Psoas muscle (tissue), 8 donors: ENCODE measurements around the gene ID1. TPM values are rescaled to one million over a fixed set of nuclear protein-coding genes. Genes with fewer than 3 reads are reported as not detected.
"Not testable (repeated sequence)": the region's sequence is repeated elsewhere in the genome, so short reads cannot be mapped to it uniquely, and the experiment has no call there.

Experiments used
- ATAC-seq, 4 donors: fragments of 200-7000 bp; cut with Tn5 transposase; one replicate each; pipeline ENCODE4 v1.9.1; 2020; ENCODE audit warnings: moderate library complexity in 3 of 4, mild to moderate bottlenecking in 2 of 4
- DNase-seq, 2 donors: peaks; one replicate each; pipeline ENCODE4 v3.0.0-alpha.2; 2020
- H3K27ac ChIP-seq: fragments of 200-600 bp; one replicate; pipeline ENCODE4 v1.8.0; 2022
- H3K27me3 ChIP-seq, 3 donors: fragments of 200-600 bp in 1 of 3; one replicate each; pipeline versions ENCODE4 v1.6.1 to v1.8.0; 2013 to 2022; ENCODE audit warnings: low read length in 2 of 3, mild to moderate bottlenecking in 2 of 3, moderate library complexity in 1 of 3; ENCODE audit not compliant: insufficient read depth in 3 of 3
- H3K36me3 ChIP-seq, 2 donors: fragments of 200-600 bp in 1 of 2; one replicate each; pipeline versions ENCODE4 v1.6.1 to v1.8.0; 2013 to 2022; ENCODE audit warnings: low read depth in 1 of 2, mild to moderate bottlenecking in 1 of 2, moderate library complexity in 1 of 2; ENCODE audit not compliant: insufficient read depth in 1 of 2
- H3K4me1 ChIP-seq: fragments of 200-600 bp; one replicate; pipeline ENCODE4 v1.8.0; 2022
- H3K4me3 ChIP-seq: fragments of 200-600 bp; one replicate; pipeline ENCODE4 v1.8.0; 2022; ENCODE audit warnings: mild to moderate bottlenecking
- H3K9me3 ChIP-seq: fragments of 200-600 bp; one replicate; pipeline ENCODE4 v1.8.0; 2022
- CTCF ChIP-seq: fragments of 200-600 bp; IDR thresholded peaks from one replicate; pipeline ENCODE4 v1.8.0; 2022; ENCODE audit warnings: antibody characterized with exemption
- WGBS, 3 donors: extraction: QIAGEN DNeasy Blood & Tissue Kit; methylation state at CpG; one replicate each; pipeline versions ENCODE4 v1.1.6 to v1.1.7; 2013; 5-methylcytosine and 5-hydroxymethylcytosine counted together
- intact Hi-C, 2 donors: fragments of 100-400 bp; cut with DNase I; formaldehyde crosslinking; loops; one replicate each; pipeline versions ENCODE4 v1.11.0 to v1.14.2; 2022
- polyA plus RNA-seq, 3 donors: library from polyadenylated mRNA; stranded (reverse); fragments of 200-250 nt; gene quantifications; one replicate each; pipeline ENCODE4 v1.2.3, GENCODE V29; 2013
- total RNA-seq, 4 donors: library from RNA; stranded (reverse); fragmentation: NEBNext Ultra II Directional in 2 of 4; extraction: Animal tissue kit (Norgen Biotek cat#: 25700) in 2 of 4; gene quantifications; one replicate each; pipeline versions ENCODE4 v1.2.1 to v1.2.4, GENCODE V29; 2021 to 2023
- donor health status: healthy with polysubstance abuse.
- donor health status: DM: no; HTN: no; CAD: no; lungs with moderate emphysema.
- donor health status: Bipolar disorder and iron deficiency.
- donor health status: healthy.
- donor health status: DM: yes; HTN: yes; CAD: no.
- donor health status: DM: no; HTN: no; CAD: no.
- donor health status: DM: no; HTN: no; CAD: no.
- donor health status: DM: yes; HTN: yes; CAD: no.

Gene ID1
- total and polyA plus RNA-seq, 7 donors: 25.1 to 574 (median 80.6) TPM

GRCh38 chr20:31595654-31596411 is 9.3 kb upstream of the ID1 start:
- Histone ChIP-seq H3K27me3 (no peaks in the 10 kb centered on the region), H3K9me3 (no peaks in the 10 kb centered on the region), H3K4me1 (no peaks in the 10 kb centered on the region), H3K4me3 (no peak overlapping the region), H3K36me3 (no peaks in the 10 kb centered on the region), H3K27ac (peak overlapping the region; percentile 69)
- DNase-seq: peak; percentile 83 to 86
- ATAC-seq: peak; percentile 57 to 83 (median 78)
- 36 to 39% (median 38%) methylated on average over 15 of the region's 15 CpGs for WGBS, 3 donors
- intact Hi-C loops: no loop called here
- TF ChIP-seq CTCF: no peak

- H3K36me3 ChIP-seq, H3K4me3 ChIP-seq, intact Hi-C loops, H3K9me3 ChIP-seq, DNase-seq, H3K4me1 ChIP-seq, ATAC-seq, H3K27me3 ChIP-seq: not testable (repeated sequence)
- peak overlapping the region; percentile 69 for H3K27ac ChIP-seq
- WGBS, 3 donors: 65 to 68% (median 68%) methylated on average over 4 of the region's 4 CpGs
These were observed 8.7 kb upstream of the ID1 start for GRCh38 chr20:31596412-31596715.

GRCh38 chr20:31596831-31597480 is 8.1 kb upstream of the ID1 start:
- no peaks in the 10 kb centered on the region for H3K4me1 ChIP-seq
- intact Hi-C loops: no loop called here
- ATAC-seq: no peak
- TF ChIP-seq CTCF: no peak
- peak overlapping the region; percentile 69 for H3K27ac ChIP-seq
- no peak for DNase-seq
- H3K4me3 ChIP-seq: no peak overlapping the region
- 72 to 73% (median 72%) methylated on average over 4 of the region's 4 CpGs for WGBS, 3 donors
- H3K27me3 ChIP-seq: no peaks in the 10 kb centered on the region
- H3K36me3 ChIP-seq: no peaks in the 10 kb centered on the region
- no peaks in the 10 kb centered on the region for H3K9me3 ChIP-seq

- H3K27me3 ChIP-seq: no peaks in the 10 kb centered on the region
- peak overlapping the region; percentile 69 for H3K27ac ChIP-seq
These were observed 7.6 kb upstream of the ID1 start for GRCh38 chr20:31597481-31597855.

More at GRCh38 chr20:31597481-31597855, 7.6 kb upstream of the ID1 start:
- intact Hi-C loops: no loop called here
- no peaks in the 10 kb centered on the region for H3K36me3 ChIP-seq
- H3K4me3 ChIP-seq: no peak overlapping the region
- no peaks in the 10 kb centered on the region for H3K4me1 ChIP-seq
- ATAC-seq: no peak
- H3K9me3 ChIP-seq: no peaks in the 10 kb centered on the region
- 87 to 94% (median 88%) methylated on average over 2 of the region's 2 CpGs for WGBS, 3 donors
- no peak for DNase-seq
- no peak for TF ChIP-seq CTCF
